Measurements from ENCODE around the gene NEXMIF. TPM values are rescaled to one million over a fixed set of nuclear protein-coding genes. Genes with fewer than 3 reads are reported as not detected.
"Not testable (repeated sequence)": the region's sequence is repeated elsewhere in the genome, so short reads cannot be mapped to it uniquely, and the experiment has no call there.

The NEXMIF gene
- polyA plus RNA-seq, 1 of the 3 experiments (the other 2 are of a cell fraction) = under 0.01 TPM

DNA sequence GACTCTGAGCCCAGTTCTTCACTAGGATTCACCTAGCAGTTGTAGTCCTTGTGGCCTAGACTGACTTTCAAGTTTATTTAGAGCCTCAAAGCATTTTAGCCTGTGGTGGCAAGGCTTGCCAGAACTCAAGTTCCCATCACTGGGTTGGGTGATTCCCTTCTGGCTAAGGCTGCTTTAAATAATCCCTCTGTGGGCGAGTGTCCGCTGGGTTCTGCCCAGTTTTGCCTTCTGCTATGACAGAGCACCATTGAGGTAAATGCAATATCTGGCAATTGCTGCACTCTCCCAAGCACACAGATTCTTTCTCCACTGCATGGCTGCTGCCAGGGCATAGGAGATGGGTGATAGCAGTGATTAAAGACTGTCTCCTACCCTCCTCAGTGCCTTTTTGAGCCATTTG, 220.0 kb downstream of the NEXMIF start (continued):
- TF ChIP-seq, protein P1, sequence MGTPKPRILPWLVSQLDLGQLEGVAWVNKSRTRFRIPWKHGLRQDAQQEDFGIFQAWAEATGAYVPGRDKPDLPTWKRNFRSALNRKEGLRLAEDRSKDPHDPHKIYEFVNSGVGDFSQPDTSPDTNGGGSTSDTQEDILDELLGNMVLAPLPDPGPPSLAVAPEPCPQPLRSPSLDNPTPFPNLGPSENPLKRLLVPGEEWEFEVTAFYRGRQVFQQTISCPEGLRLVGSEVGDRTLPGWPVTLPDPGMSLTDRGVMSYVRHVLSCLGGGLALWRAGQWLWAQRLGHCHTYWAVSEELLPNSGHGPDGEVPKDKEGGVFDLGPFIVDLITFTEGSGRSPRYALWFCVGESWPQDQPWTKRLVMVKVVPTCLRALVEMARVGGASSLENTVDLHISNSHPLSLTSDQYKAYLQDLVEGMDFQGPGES (IDR thresholded peaks at IDR 0.05; ENCODE audit: low read depth, low read length) = no peak

DNA sequence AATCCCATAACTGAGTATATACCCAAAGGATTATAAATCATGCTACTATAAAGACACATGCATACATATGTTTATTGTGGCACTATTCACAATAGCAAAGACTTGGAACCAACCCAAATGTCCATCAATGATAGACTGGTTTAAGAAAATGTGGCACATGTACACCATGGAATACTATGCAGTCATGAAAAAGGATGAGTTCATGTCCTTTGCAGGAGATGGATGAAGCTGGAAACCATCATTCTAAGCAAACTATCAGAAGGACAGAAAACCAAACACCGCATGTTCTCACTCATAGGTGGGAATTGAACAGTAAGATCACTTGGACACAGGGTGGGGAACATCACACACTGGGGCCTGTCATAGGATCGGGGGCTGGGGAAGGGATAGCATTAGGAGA, 223.9 kb downstream of the NEXMIF start:
- H3K9ac ChIP-seq; H3K4me1 ChIP-seq (ENCODE audit: control insufficient read depth in 1 of 2, insufficient read depth in 2 of 2, low read depth in 1 of 2, low read length in 1 of 2); CTCF ChIA-PET; POLR2A ChIA-PET; H3K27ac ChIP-seq (ENCODE audit: low read depth in 2 of 2, low read length in 1 of 2); H3K9me2 ChIP-seq; H3K36me3 ChIP-seq (replicated peaks in 1 of 2; ENCODE audit: control insufficient read depth in 1 of 2, insufficient read depth in 2 of 2, low read length in 1 of 2); H3K9me3 ChIP-seq; H3K27me3 ChIP-seq (ENCODE audit: insufficient read depth); DNase-seq; H3K4me3 ChIP-seq (ENCODE audit: low read depth in 2 of 2, low read length in 1 of 2); H3F3A ChIP-seq (replicated peaks; ENCODE audit: insufficient read depth); H4K20me1 ChIP-seq (ENCODE audit: insufficient read depth); H3K4me2 ChIP-seq; H3K79me2 ChIP-seq (ENCODE audit: insufficient read depth); H2AFZ ChIP-seq (ENCODE audit: low read depth): not testable (repeated sequence)
- WGBS (ENCODE audit: low lambda C conversion rate) = 12% methylated on average over 2 of the region's 2 CpGs

DNA sequence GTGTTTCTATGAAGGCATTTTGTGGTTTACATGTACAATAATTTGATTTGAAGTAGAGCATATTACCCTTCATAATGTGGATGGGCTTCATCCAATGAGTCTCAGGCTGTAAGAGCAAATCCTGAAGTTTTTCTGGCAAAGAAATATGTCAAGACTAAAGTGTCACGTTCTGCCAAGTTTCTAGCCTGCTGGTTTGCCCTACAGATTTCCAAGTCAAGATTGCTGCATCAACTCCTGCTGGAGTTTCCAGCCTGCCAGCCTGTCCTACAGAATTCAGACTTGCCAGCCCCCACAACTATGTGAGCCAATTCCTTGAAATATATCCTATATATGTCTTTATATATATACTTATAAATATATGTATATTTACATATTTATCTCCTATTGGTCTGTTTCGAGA, 240.8 kb downstream of the NEXMIF start:
- Histone ChIP-seq H3K9ac (no peak overlapping the region), H3F3A (replicated peaks; ENCODE audit: insufficient read depth) (no peaks in the 10 kb centered on the region), H2AFZ (ENCODE audit: low read depth) (no peak overlapping the region), H3K79me2 (ENCODE audit: insufficient read depth) (no peaks in the 10 kb centered on the region), H3K9me3 (no peaks in the 10 kb centered on the region), H3K4me3 (ENCODE audit: low read depth in 2 of 2, low read length in 1 of 2) (no peak overlapping the region), H3K4me1 (ENCODE audit: control insufficient read depth in 1 of 2, insufficient read depth in 2 of 2, low read depth in 1 of 2, low read length in 1 of 2) (no peaks in the 10 kb centered on the region), H3K27me3 (ENCODE audit: insufficient read depth) (no peaks in the 10 kb centered on the region), H4K20me1 (ENCODE audit: insufficient read depth) (no peaks in the 10 kb centered on the region), H3K9me2 (no peaks in the 10 kb centered on the region), H3K27ac (ENCODE audit: low read depth in 2 of 2, low read length in 1 of 2) (no peak overlapping the region), H3K4me2 (no peak overlapping the region), H3K36me3 (replicated peaks in 1 of 2; ENCODE audit: control insufficient read depth in 1 of 2, insufficient read depth in 2 of 2, low read length in 1 of 2) (no peaks in the 10 kb centered on the region)
- ChIA-PET POLR2A (no interaction called here), CTCF (no interaction called here)
- TF ChIP-seq TAF1 (IDR thresholded peaks at IDR 0.05; ENCODE audit: borderline replicate concordance, low read depth, low read length) = no peak
- no peak for TF ChIP-seq GATA2 (CRISPR knock-in tag; IDR thresholded peaks at IDR 0.05)
- no peak for TF ChIP-seq NFIC (IDR thresholded peaks at IDR 0.05; ENCODE audit: borderline replicate concordance)
- no peak for TF ChIP-seq TCF12 (IDR thresholded peaks at IDR 0.05)
- TF ChIP-seq JUND (IDR thresholded peaks at IDR 0.05) = no peak
- TF ChIP-seq FOXM1 (IDR thresholded peaks at IDR 0.05; ENCODE audit: low read depth) = no peak
- TF ChIP-seq RFX5 (IDR thresholded peaks at IDR 0.05; ENCODE audit: low read length) = no peak
- WGBS (ENCODE audit: low lambda C conversion rate) = 0% methylated on average over 2 of the region's 2 CpGs
- DNase-seq = no peak

Small RNAs within 50 kb of the gene (small RNA-seq; reads per million reads assigned to genes)
- gene AL139395.1 = 0 reads per million in 7 experiments

Other genes with a start within 250 kb of the NEXMIF start
- gene ABCB7, start 230.8 kb upstream of the NEXMIF start, polyA plus RNA-seq (2012; rRNA removed) = 19.3 and 20.4 TPM in 2 replicates